Activated CD4-positive, alpha-beta T cell treated with anti-CD3 and anti-CD28 coated beads, Interleukin-2, amount 50 U/mL, for 24 hours (primary cell): ENCODE data around the gene NCAPD3.
"Not testable (repeated sequence)": the region's sequence is repeated elsewhere in the genome, so short reads cannot be mapped to it uniquely, and the experiment has no call there.

ENCODE experiments used
- DNase-seq, 2 donors: peaks; one replicate each; pipeline ENCODE4 v3.0.0-alpha.2; 2020; ENCODE audit warnings: low read depth in 1 of 2, low spot score in 1 of 2

Gene NCAPD3

GRCh38 chr11:134223836-134224709, at the start of gene NCAPD3, which contains the start of gene VPS26B:
NCAPD3 (minus strand) TSS chr11:134223967; CDS start chr11:134223926, 41 bp downstream.
VPS26B (plus strand) TSS chr11:134224671; CDS start chr11:134225123, 452 bp downstream.
- DNase-seq: peak; percentile 89 to 97

- DNase-seq: no peak
Measured at GRCh38 chr11:134273317-134273712, 49.5 kb upstream of the NCAPD3 start.

- no peak for DNase-seq
Measured at GRCh38 chr11:134272381-134273316, 48.9 kb upstream of the NCAPD3 start.

- DNase-seq: no peak
Measured at GRCh38 chr11:134271978-134272377, 48.2 kb upstream of the NCAPD3 start.

GRCh38 chr11:134270250-134270714, 46.5 kb upstream of the NCAPD3 start:
- DNase-seq: no peak

- no peak for DNase-seq
Measured at GRCh38 chr11:134267966-134268365, 44.2 kb upstream of the NCAPD3 start.

GRCh38 chr11:134267461-134267860, 43.7 kb upstream of the NCAPD3 start:
- DNase-seq: no peak

- DNase-seq: no peak
Measured at GRCh38 chr11:134266841-134267251, 43.1 kb upstream of the NCAPD3 start.

- no peak for DNase-seq
Measured at GRCh38 chr11:134266440-134266839, 42.7 kb upstream of the NCAPD3 start.

- no peak for DNase-seq
Measured at GRCh38 chr11:134264966-134265764, 41.4 kb upstream of the NCAPD3 start.

- DNase-seq: peak in 1 of 2 donors; percentile 17
Measured at GRCh38 chr11:134261626-134262488, 38.1 kb upstream of the NCAPD3 start.

- DNase-seq: no peak
Measured at GRCh38 chr11:134260983-134261382, 37.2 kb upstream of the NCAPD3 start.

GRCh38 chr11:134260503-134260902, 36.7 kb upstream of the NCAPD3 start:
- no peak for DNase-seq

GRCh38 chr11:134258577-134258976, 34.8 kb upstream of the NCAPD3 start:
- no peak for DNase-seq

- DNase-seq: no peak
Measured at GRCh38 chr11:134257101-134257500, 33.3 kb upstream of the NCAPD3 start.

GRCh38 chr11:134255184-134255561, 31.4 kb upstream of the NCAPD3 start:
- not testable (repeated sequence) for DNase-seq

- DNase-seq: no peak
Measured at GRCh38 chr11:134254433-134255183, 30.8 kb upstream of the NCAPD3 start.

- peak; percentile 84 to 95 for DNase-seq
Measured at GRCh38 chr11:134253188-134253993, 29.6 kb upstream of the NCAPD3 start, which contains the start of the genes ACAD8 and THYN1. ACAD8 (plus strand) TSS chr11:134253568; CDS start chr11:134253601, 33 bp downstream. THYN1 (minus strand) TSS chr11:134253352; CDS start chr11:134252882, 470 bp downstream.
